NCI-H1417 (cell line): Measurements from ENCODE around the gene VCPKMT.

Source experiments
- DNase-seq, 3 experiments: peaks; one replicate each; lab custom pipeline; 2025; lab: John Stamatoyannopoulos, UW

Gene VCPKMT

DNA sequence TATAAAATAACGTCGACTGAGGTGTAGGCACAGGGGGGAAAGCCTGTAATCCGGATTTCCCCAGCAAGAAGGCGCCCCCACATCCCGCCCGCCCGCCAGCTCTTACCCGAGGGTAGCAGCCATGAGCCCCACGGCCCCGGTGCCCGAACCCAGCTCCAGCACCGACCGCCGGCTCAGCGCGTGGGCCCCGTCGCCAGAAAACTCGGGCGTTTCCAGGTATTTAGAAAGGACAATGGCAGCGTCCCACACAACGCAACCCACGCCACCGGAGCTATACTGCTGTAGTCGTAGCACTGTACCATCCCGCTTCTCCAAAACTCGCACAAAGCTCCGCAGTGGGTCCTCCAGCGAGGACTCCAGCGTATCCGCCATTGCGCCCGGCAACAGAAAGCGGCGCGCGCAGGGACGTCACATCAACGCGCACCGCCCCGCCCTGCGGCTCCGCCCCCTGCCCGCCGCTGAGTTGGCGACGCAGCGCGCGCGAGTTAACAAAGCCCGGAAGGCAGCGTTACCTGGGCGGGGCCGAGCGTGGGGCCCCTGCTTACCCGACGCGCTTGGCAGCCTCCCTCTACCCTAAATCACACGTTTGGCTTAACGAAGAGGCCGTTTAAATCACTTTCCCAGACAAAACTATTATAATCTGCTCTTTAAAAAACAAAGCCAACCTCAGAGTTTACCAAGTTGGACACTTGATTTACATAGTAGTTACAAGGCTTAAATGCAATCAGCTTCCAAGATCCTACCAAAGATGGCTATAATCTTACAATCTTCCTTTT lies at the start of gene VCPKMT:
VCPKMT (minus strand) TSS at position 392 of the 776 bp plus-strand sequence; CDS start at position 372, 20 bp downstream.
- DNase-seq: peak; percentile 98 to 99 (median 98)

GRCh38 chr14:50156111-50156510 lies 39.7 kb upstream of the VCPKMT start:
- DNase-seq: no peak

DNA sequence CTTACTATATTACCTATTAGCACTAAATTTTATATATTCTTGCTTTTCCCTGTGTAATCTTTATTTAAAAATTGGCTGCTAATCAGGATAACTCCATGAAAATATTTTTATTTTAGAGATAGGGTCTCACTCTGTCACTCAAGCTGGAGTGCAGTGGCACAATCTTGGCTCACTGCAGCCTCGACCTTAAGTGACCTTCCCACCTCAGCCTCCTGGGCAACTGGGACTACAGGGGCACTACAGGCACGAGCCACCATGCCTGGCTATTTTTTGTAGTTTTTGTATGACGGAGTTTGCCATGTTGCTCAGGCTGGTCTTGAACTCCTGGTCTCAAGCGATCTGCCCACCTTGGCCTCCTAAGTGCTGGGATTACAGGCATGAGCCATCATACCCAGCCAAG lies 32.4 kb upstream of the VCPKMT start:
- DNase-seq: no peak

- no peak for DNase-seq
These were observed 22.8 kb upstream of the VCPKMT start for GRCh38 chr14:50139192-50139591.

DNA sequence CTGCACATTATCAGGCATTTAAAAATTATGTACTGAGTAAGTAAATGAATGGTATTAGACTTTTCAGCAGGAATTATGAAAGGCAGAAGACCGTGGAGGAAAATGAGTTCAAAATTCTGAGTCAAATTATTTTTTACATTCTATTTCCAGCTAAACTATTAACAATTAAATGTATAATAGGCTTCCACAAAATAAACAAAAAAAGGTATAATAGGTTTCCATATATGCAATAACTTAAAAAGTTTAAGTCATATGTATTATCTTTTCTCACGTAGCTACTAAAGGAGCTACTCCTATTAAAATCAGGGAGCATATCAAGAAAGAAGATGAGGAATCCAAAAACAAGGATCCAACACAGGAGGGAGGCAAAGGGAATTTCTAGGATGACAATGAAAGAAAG lies 11.4 kb upstream of the VCPKMT start:
- DNase-seq: no peak

DNA sequence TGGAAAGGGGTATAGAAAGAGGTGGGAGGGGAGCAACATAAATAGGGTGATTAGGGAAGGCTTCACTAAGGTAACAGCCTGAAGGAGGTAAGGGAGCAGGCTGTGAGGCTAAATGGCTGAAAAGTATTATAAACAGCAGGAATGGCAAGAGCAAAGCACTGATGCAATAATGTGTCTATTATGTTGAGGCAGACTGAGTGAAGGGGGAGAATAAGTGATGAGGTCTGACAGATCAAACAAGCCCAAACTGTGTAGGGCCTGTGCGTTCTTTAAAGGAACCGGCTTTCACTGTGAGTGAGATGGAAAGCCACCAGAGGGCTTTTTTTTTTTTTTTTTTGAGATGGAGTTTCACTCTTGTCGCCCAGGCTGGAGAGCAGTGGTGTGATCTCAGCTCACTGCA lies 6.7 kb upstream of the VCPKMT start:
- DNase-seq: peak in 1 of 3 experiments; percentile 65

DNA sequence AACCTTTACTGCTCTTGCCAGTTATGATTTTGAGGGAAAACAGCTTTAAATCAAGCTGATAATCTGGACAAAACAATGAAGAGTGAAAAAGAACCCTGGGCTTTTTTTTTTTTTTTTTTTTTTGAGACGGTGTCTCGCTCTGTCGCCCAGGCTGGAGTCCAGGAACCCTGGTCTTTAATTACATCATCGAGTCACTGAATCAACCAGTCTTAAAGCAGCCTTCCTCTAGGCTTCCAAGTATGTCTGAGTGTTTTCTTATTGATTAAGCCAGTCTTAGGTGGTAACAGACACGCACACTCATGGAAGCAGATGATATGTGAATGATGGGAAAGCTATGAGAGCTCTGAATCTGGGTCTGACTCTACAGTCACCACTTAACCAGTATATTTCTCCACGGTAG lies 5.9 kb upstream of the VCPKMT start:
- DNase-seq: no peak

DNA sequence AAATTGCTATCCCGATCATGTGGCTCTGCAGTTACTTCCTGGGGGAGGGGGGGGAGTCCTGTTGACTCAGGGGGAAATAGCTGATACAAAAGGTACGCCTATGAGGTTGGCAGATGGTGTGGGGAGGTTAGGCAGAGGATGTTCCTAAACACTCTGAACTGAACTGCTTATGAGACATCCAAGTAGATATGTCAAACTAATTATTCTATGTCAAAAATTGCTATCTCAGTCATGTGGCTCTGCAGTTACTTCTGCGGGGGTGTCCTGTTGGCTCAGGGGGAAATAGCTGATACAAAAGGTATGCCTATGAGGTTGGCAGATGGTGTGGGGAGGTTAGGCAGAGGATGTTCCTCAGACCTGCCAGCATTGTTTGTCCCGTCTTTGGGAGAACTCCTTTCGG lies 5.1 kb upstream of the VCPKMT start:
- DNase-seq: no peak

GRCh38 chr14:50117456-50117855 lies 1.1 kb upstream of the VCPKMT start:
- DNase-seq: peak in 1 of 3 experiments; percentile 43

- no peak for DNase-seq
These were observed 594 bp upstream of the VCPKMT start for GRCh38 chr14:50116966-50117365.

- no peak for DNase-seq
These were observed 2.9 kb downstream of the VCPKMT start for GRCh38 chr14:50113381-50114035.

DNA sequence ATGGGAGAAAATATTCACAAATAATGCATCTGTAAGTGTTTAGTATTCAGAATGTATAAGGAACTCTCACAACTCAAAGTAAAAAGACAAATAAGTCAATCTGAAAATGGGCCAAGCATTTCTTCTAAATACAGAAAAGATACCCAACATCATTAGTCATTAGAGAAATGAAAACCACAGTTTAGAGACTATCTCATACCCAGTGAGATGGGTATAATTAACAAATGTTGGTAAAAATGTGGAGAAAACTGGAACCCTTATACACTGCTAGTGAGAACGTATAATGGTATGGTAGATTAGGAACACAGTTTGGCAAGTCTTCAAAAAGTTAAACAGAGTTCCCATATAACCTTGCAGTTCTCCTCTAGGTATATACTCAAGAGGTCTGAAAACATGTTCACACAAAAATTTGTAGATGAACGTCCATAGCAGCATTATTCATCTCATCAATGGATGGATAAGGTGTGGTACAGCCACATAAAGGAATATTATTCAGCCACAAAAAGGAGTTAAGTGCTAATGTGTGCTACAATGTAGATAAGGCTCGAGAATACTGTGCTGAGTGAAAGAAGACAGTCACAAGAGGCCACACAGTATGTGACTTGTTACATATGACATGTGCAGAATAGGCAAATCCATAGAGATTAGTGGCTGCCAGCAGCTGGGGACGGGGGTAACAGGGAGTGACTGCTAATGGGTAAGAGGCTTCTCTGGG lies 5.9 kb downstream of the VCPKMT start:
- DNase-seq: no peak

DNA sequence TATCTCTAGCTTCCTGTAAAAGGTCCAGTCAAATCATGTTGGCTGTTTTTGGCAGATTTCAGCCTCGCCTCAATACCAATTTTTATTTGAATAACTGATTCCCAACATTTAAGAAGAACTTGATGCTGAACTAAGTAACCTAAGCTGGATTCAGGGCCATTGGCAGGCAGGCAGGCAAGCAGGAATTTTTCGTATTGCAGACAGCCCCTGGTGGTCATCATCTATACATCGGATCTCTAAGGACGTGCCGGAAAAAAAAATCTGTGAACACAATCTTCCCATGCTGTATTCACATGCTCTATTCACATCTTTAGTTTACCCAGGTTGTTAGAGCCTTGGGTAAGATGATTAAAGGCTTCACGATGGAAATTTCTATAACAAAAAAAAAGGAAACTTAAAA lies 7.0 kb downstream of the VCPKMT start:
- DNase-seq: peak in 1 of 3 experiments; percentile 37

GRCh38 chr14:50107850-50108249 lies 8.5 kb downstream of the VCPKMT start:
- no peak for DNase-seq

DNA sequence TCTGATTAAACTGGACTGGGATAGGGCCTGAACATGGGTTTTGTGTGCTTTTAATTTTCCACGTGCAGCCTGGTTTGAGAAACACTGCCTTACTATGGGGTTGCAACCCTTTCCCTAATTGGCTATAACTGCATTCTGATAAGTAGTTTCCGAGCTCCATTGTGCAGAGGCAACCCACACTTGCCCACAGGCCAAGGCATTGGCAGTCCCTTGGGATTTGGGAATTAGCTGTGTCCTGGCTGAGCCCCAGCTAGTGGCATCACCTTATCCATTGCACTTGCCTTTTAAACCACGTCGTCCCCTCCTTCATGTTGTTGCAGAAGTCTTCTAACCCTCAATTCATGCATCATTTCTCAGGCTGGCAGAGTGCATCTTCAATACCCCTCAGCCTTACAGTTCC lies 10.2 kb downstream of the VCPKMT start:
- peak in 1 of 3 experiments; percentile 14 for DNase-seq

- DNase-seq: no peak
These were observed 12.8 kb downstream of the VCPKMT start for GRCh38 chr14:50103558-50103957.

DNA sequence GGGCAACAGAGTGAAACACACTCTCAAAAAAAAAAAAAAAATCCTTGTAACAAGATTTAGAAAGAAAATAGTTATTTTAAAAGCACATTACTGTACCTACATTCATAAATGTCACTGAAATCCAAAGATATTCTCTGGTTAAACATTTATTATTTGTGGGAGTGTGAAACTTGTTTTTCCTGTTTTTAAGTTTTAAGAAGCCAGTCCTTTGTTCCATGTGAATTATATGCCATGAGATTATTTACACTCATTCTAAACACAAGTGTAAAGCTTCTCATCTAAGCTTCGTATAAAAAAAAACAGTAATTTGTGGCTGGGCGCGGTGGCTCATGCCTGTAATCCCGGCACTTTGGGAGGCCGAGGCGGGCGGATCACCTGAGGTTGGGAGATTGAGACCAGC lies 15.0 kb downstream of the VCPKMT start:
- DNase-seq: no peak

DNA sequence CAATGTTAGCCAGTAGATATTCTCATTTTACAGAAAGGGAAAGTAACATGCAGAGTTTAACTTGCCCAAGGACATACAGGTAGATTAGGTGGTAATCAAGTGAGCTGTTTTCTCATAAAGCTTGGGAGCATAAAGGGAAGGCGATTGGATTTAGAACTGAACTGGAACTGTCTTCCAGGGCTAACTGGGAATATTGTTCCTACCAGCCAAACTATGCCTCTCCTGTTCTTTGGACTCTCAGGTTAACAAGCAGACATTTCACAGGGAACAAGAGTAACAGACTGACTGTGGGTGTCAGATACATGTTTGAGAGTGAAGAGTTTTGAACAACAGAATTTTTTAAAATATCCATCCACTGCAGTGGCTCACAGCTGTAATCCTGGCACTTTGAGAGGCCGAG lies 15.6 kb downstream of the VCPKMT start:
- no peak for DNase-seq

DNA sequence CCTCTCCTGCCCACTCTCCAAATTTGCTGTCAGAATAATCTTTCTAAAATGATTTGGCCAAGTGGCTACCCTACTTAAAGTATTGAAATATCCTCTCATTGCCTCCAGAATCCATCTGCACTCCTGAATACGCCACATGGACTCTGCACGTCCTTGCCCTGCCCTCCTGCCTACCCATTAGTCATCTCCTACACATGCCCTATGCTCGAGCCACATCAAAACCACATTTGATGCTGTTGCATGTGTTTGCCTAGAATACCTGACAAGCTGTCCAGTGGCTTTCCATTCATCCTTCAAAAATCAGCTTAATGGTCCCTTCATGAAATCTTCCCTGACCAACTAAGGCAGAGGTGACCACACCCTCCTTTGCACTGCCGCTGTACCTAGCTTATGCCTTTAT lies 17.0 kb downstream of the VCPKMT start:
- DNase-seq: no peak

GRCh38 chr14:50095895-50096294 lies 20.5 kb downstream of the VCPKMT start:
- DNase-seq: no peak

DNA sequence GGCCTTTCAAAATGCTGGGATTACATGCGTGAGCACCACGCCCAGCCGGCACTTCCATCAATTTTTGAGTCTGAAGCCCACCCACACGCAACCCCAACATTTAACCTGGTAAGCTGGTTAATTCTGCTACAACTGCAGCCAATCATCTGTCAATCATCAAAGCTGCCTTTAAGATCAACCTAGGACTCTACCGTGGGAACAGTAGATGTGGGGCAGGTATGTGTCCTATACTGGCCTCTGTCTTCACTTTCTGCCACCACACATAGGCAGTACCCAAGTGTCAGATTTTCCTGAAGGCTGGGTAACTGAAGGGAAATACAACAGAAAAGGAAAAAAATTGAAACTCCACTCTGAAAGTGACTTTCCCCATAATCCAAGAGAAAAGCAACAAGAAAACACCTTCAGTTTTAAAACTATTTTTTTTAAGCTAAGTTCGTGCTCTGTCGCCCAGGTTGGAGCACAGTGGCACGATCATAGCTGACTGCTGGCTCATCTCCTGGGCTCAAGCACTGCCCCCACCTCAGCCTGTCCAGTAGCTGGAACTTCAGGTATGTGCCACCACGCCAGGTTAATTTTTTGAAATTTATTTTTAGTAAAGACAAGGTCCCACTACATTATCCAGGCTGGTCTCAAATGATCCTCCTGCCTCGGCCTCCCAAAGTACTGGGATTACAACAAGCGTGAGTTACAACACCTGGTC lies 22.2 kb downstream of the VCPKMT start:
- no peak for DNase-seq

GRCh38 chr14:50093496-50093895 lies 22.9 kb downstream of the VCPKMT start:
- DNase-seq: no peak
